UCSD-AML1 (cell line): ENCODE results near the gene SMARCA1.
"Not testable (repeated sequence)": the region's sequence is repeated elsewhere in the genome, so short reads cannot be mapped to it uniquely, and the experiment has no call there.

ENCODE experiments used
- DNase-seq: peaks from one replicate; lab custom pipeline; 2025; ENCODE audit not compliant: unreplicated experiment; lab: John Stamatoyannopoulos, UW

SMARCA1 gene, protein sequence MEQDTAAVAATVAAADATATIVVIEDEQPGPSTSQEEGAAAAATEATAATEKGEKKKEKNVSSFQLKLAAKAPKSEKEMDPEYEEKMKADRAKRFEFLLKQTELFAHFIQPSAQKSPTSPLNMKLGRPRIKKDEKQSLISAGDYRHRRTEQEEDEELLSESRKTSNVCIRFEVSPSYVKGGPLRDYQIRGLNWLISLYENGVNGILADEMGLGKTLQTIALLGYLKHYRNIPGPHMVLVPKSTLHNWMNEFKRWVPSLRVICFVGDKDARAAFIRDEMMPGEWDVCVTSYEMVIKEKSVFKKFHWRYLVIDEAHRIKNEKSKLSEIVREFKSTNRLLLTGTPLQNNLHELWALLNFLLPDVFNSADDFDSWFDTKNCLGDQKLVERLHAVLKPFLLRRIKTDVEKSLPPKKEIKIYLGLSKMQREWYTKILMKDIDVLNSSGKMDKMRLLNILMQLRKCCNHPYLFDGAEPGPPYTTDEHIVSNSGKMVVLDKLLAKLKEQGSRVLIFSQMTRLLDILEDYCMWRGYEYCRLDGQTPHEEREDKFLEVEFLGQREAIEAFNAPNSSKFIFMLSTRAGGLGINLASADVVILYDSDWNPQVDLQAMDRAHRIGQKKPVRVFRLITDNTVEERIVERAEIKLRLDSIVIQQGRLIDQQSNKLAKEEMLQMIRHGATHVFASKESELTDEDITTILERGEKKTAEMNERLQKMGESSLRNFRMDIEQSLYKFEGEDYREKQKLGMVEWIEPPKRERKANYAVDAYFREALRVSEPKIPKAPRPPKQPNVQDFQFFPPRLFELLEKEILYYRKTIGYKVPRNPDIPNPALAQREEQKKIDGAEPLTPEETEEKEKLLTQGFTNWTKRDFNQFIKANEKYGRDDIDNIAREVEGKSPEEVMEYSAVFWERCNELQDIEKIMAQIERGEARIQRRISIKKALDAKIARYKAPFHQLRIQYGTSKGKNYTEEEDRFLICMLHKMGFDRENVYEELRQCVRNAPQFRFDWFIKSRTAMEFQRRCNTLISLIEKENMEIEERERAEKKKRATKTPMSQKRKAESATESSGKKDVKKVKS

DNA sequence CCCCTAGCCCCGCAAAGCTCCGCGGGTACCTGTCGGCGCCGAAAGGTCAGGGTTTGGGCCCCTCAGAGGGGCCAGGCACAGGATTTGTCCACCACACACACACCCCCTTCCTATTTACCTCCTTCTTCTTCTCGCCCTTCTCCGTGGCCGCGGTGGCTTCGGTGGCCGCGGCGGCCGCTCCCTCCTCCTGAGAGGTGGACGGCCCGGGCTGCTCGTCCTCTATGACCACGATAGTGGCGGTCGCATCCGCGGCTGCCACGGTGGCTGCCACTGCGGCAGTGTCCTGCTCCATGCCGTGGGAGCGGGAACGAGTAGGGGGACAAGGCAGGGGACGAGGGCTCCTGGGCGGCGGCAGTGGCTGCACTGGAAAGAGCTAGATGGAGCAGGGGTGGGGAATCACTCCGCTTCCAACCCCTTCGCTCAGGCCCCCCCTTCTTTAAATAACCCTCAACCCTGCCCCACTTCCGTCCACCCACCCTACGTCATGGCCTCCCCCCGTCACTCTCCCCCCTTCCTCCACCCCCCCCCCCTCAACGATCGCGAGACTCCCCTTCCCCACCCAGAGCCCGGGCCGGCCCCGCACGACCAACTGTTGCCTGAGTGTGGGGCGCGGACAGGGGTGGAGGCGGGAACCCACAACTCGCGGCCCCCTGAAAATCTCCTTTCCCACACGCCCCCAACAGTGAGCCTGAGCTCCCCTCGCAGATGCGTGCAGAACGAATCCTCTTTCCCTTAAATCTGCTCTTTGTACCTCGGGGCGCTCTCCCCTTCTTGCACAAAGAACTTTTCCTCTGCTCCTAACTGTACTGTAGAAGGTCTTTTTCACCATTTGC is at the start of gene SMARCA1:
TSS of gene SMARCA1 (minus strand) at position 412 of the 833 bp plus-strand sequence. CDS start at position 292, 120 bp downstream.
- no peak for DNase-seq

DNA sequence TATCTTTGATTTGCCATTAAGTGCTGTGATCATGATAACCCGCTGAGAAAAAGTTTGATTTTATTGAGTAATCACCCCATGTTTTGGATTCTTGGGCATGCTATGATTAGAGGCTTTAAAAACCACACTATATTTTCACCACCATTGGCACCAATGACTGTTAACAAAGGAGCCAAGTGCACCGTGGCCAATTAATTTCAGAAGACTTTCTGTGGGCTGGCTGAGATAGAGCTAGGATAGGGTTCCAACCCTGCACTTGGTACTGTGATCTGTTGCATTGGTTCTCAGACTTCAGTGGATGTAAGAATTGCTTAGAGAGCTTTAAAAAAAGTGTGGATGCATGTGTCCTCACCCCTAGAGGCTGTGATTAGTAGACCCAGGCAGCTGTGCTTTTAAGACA is 49.1 kb upstream of the SMARCA1 start:
- DNase-seq: no peak

DNA sequence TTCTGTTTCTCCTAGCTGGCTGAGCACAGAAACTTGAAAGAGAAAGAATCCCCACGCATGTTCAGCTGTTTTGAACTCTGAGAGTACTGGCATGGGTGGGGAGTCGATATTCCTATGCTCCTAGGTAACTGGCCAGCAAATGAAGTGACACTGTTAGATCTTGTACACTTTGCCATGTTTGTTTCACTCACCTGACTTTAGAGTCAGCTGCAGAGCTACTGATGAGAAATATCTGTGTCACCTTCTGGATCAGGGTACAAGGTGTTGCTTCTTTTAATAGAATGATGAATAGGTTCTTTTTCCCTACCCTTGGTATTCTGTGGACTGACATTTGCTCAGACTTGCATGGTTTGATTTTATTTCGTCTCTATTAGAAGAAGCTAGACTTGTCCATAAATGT is 45.1 kb upstream of the SMARCA1 start:
- DNase-seq: no peak

DNA sequence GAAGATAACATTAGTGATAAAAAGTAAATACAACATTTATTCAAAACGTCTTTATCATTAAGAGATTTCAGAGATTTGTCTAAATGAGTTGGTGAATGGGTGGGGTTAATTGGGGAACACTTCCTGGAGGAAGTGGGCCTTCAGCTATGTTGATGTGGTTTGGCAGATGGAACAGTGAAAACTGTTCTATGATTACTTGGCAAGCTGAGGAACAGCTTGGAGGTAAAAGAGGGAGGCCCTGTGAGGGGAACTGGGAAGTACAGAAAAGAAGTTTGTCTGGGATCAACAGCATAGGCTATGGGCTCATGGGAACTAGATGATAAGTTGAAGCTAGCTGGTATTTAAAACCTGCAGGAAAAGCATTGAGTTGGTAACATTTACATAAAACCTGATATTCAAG is 42.8 kb upstream of the SMARCA1 start:
- DNase-seq: no peak

DNA sequence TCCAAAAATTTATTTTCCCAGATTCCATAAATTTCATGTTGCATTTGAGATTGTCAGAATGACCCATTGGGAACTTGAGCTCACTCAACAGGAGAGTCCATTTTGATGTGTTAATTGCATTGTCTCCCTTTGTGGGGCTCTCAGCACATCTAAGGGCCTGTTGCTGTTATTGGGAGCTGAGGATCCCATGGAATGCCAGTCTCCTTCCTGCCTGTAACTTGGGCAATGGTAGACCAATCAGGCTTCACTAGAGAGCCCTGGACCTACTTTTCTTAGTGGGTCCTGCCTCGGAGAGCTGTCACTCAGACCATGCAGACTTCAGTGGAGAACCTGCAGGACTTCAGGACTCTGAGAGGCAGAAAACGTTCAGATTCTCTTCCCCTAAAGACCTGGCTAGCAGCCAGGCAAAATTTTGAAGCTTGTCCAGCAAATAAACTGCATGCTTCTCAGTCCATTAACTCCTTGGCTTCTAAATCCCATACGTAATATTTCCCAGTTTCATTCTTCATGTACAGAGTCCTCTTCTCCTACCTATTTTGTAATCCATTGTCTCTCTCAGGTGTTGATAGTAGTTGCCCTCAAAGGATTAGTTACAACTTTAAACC is 41.9 kb upstream of the SMARCA1 start:
- no peak for DNase-seq

DNA sequence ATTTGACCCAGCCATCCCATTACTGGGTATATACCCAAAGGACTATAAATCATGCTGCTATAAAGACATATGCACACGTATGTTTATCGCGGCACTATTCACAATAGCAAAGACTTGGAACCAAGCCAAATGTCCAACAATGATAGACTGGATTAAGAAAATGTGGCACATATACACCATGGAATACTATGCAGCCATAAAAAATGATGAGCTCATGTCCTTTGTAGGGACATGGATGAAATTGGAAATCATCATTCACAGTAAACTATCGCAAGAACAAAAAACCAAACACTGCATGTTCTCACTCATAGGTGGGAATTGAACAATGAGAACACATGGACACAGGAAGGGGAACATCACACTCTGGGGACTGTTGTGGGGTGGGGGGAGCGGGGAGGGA is 41.1 kb upstream of the SMARCA1 start:
- not testable (repeated sequence) for DNase-seq

DNA sequence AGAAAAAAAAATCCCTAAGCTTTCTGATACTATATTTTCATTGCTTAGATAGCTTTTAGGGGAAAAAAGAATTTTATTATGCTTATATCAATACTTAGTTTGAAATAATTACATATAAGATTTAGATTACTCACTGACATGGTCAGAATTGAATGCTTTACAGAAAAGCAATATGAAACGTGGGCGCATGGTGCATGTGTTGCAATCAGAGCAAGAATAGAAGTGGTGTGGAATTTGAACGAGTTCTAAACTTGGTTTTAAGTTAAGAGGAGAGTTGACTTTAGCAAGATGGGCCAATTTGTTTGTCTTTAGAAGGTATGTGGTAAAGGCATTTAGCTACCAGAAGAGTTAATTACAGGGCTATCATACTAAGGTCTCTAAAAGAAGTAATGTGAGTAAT is 38.2 kb upstream of the SMARCA1 start:
- DNase-seq: no peak

DNA sequence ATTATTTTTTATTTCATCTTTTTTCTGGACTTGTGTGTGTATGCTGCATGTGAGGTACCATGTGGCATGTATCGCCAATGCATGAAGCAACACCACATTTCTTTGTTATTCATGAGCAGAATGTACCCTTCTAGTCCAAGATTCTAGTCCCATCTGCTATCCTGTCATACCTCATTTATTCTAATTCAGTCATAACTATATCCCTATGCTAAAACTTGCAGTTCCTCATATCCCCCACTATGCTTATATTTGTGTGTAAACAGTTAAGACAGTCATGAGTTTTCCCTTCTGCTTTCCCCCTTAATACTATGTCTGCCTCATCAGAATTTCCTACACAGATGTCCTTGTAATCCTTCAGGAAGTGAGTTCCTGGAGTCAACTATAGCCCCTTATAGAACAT is 36.5 kb upstream of the SMARCA1 start:
- no peak for DNase-seq

DNA sequence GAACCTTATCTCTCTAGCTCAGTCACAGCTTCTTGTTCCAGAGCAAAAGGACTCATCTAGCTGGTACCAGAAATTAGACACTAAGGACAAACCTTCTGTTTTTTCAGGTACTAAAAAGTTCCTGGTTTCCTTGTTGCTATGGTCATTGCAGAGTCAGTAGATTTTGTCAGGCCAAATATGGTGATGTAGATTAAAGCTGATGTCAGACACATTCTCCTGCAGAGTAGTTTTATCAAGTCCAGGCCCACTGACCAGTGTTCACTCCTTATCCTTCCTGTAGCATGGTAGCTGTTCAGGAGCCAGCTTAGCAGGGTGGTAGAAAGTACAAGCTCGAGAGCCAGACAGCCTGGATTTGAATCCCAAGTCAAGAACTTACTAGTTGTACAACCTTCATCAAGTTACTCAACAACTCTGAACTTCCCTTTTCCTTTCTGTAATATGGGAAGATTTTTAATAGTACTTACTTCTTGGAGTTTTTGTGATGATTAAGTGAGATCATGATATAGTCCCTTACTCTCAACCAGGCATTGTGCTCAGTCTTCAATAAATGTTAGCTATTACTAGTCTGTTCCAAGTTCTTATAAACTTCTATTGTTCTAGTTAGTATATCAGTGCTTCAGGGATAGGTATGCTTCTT is 34.7 kb upstream of the SMARCA1 start:
- DNase-seq: no peak

DNA sequence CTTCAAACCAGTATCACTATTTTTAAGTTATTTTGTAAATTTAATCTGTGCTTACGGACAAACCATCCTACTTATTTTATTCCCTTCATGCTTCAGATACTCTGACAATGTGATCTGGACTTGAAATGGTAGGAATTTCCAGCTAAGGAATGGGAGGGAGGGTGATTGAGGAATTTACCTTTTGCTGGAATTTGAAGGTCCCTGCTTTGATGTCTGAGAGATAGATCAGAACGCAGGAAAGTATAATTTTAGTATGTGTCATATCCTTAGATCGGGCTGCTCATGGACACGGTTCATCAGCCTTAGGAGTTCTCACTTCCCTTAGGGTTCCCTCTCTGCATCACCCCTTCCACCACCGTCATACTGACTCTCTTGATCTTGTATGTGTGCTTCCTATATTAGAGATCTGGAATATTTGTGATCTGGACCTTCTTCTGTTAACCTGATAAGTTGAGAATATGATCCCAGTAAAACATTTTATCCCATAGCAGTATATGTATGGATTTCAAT is 33.6 kb upstream of the SMARCA1 start:
- DNase-seq: no peak

DNA sequence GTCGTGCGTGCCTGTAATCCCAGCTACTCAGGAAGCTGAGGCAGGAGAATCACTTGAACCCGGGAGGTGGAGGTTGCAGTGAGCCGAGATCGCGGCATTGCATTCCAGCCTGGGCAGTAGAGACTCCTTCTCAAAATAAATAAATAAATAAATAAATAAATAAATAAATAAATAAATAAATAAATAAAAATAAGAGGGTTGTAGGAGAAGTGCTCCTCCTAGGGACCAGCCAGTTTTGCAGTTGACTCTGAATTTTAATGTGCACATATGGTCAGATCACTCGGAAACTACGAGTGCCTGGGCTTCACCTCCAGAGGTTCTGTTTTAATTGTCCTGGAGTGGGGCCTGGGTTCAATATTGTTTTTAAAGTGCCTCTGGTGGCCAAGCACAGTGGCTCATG is 31.5 kb upstream of the SMARCA1 start:
- DNase-seq: not testable (repeated sequence)

DNA sequence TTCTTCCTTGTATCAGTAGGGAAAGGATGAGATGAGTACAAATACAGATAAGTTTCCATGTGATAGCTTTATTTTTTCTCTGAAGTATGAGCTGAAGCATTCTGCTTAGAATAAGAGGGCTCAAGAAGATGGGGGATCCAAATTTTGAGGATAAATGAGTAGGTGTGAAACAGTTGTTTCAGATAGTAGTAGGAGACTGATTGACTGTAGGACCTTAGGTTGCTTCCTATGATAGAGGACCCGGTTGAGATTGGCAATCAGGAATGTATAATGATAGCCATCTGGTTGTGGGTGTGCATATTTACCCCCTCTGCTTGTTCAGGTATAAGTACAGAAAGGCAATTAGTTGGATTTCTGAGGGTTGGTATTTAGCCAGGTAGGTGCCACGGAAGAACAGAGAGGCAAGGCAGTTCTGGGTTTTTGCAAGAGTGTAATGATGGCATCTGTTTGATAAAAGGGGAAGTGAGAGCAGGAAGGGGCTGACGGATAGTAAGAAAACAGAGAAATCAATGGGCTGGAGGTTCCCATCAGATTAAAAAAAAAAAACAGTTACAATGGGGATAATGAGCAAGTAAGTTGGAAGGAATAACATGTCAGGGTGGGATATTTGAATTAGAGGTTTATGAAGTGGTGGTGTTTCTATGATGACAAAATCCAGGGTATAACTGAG is 30.5 kb upstream of the SMARCA1 start:
- no peak for DNase-seq

DNA sequence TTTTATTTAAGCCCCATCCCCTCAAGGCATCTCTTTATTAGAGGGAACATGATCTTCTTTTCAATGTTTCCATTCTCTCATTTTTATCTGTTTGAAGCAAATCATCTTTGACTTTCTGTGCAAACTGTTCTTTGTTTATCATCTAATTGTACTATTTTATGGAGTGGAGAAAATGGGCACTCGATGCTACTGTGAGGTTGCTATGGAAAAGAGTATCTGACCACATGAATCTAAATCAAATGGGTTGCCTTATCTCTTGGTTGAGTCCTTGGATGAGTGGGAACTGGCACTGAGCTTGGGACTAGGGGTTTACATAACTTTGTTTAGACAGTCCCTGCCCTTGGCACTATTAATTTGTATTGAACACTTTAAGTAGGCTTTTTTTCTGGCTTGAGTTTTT is 25.8 kb upstream of the SMARCA1 start:
- DNase-seq: no peak

DNA sequence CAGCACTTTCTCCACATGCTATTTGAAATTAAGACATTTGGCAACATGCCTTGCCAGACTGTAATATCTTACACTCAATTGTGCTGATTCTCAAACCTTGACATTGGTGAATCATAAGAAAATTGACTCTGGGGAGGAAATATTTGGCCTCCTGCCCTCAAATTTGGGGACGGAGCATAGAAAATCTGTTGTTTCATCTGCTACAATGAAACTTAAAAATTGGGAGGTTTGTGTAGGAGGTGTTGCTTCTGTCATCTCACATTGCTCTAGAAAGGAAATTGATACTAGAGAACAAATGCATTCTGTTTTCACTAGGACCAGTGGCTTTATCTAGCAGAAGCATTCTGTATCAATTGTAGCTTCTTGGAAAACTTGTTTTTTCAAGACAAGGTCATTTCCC is 22.1 kb upstream of the SMARCA1 start:
- no peak for DNase-seq

DNA sequence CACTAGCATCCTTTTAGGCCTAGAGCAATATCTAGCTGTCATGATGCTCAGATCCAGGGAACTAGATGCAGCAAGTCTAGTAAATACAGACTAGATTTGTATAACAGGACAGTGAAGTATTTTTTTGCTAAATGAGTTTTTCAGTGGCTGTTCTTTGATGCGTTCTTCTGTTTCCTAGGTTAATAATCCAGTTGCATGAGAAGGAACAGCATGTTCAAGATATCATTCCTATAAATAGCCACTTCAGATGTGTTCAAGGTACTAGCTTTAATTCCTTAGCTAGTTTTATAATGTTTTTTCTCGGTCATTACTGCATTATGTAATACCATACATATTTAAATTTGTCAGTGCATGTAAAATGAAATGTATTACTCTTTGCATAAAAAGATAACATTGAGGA is 21.5 kb upstream of the SMARCA1 start:
- no peak for DNase-seq

DNA sequence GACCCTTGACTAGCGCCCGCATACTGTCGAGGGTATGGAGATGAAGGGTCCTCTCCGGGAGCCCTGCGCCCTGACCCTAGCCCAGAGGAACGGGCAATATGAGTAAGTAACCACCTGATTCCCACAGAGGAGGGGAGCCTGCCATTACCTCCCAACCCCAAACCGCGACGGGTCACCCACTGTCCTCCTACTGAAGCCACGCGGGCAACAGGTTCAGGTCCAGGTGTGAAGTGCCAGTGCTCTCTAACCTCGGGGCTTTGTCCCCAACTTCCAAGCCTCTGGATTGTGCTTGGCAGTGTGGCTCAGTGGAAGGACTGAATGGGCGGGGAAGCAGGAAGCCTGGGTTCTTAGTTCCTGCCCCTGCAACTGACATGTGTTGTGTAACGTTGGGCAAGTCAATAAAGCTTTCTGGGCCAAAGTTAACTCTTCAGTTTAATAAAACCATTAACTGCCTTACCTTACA is 17.5 kb upstream of the SMARCA1 start:
- peak; percentile 21 for DNase-seq

DNA sequence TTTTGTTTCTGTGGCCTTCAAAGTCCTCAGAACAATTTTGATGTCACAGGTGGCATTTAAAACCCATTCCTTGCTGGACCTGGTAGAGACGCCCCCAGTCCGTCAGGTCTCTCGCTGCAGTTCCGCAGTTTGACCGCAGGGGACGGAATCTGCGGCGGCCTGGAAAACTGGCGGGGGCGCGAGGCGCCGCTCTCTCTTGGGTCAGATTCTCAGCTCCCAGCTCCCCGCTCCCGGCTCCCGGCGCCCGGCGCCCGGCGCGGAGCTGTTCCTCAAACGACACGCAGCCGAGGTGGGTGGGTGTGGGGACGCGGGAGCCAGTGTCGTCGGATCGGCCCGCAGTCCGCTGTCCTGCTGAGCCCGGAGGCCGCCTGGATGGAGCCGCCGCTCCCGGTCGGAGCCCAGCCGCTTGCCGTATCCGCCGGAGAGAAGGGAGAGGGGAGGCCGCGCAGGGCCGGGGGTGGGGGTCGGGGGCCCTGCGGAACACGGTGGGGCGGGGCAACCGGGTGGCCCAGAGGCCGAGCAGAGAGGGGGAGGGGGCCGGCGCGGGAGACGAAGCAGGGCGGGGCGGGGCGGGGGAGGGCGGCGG is 16.9 kb upstream of the SMARCA1 start, which contains the start of gene OCRL:
TSS of gene OCRL (plus strand) at position 192 of the 586 bp plus-strand sequence. CDS start at position 373, 181 bp downstream.
- DNase-seq: peak; percentile 65

DNA sequence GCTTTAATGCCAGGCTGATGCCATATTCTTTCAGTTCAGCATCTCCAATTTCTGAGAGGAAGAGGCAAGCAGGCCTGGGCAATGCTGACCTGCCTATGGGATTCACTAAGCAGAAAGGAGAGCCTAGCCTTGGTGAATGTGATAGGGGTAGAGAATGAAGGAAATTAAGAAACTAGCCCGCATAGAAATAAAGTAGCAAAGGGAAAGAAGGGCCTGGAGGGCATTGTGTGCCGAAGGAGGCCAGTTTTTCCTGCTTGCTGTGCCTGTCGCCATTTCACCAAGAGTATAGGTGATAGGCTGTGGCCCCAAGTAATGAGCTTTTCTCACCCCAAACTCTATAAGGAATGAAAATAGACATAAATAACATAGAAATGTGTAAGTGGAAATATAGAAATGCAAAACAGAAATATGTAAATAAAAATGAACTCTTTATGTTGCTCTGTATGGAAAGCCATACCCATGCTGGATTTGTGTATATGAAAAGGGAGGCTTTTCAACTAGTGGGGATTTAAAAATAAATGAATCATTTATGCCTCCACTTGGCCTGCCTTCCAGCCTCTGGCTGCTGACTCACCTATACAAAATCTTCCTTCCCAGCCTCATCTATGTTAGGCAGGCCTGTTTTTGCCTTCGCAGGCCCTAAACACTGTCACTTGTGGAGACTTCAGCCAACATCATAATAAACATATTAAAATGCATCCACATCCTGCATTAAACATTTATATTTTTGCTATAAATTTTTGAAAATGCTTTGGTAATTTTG is 11.7 kb upstream of the SMARCA1 start:
- no peak for DNase-seq
